ENCODE data around the gene ZER1.

Gene ZER1

GRCh38 chr9:128690684-128691034 lies 81.1 kb downstream of the ZER1 start:
- DNase-seq (ENCODE audit: low read depth): no peak

GRCh38 chr9:128689820-128690683 lies 81.7 kb downstream of the ZER1 start:
- DNase-seq (ENCODE audit: low read depth): peak; percentile 50

GRCh38 chr9:128689293-128689774 lies 82.4 kb downstream of the ZER1 start:
- peak; percentile 47 for DNase-seq (ENCODE audit: low read depth)

- DNase-seq (ENCODE audit: low read depth): peak; percentile 85
Observed at GRCh38 chr9:128688501-128689292, 83.0 kb downstream of the ZER1 start, which contains the start of gene SET. Gene SET (plus strand): TSS chr9:128689222. CDS start chr9:128689583, 361 bp downstream.

GRCh38 chr9:128687453-128687852 lies 84.3 kb downstream of the ZER1 start:
- no peak for DNase-seq (ENCODE audit: low read depth)

GRCh38 chr9:128685636-128686489 lies 85.9 kb downstream of the ZER1 start:
- DNase-seq (ENCODE audit: low read depth): no peak

- DNase-seq (ENCODE audit: low read depth): peak; percentile 58
Observed at GRCh38 chr9:128684325-128685199, 87.2 kb downstream of the ZER1 start.

GRCh38 chr9:128684065-128684324 lies 87.7 kb downstream of the ZER1 start:
- DNase-seq (ENCODE audit: low read depth): no peak

- no peak for DNase-seq (ENCODE audit: low read depth)
Observed at GRCh38 chr9:128683340-128684064, 88.2 kb downstream of the ZER1 start.

Data from T follicular helper cell (primary cell).